Measurements from ENCODE around the gene PIGH.

Gene PIGH

GRCh38 chr14:67573228-67574010, 26.6 kb downstream of the PIGH start:
- no peak for DNase-seq

GRCh38 chr14:67572608-67573007, 27.5 kb downstream of the PIGH start:
- no peak for DNase-seq

- DNase-seq = no peak
Measured at GRCh38 chr14:67571991-67572323, 28.1 kb downstream of the PIGH start.

GRCh38 chr14:67571275-67571990, 28.6 kb downstream of the PIGH start:
- DNase-seq = peak in 1 of 2 experiments; percentile 21

GRCh38 chr14:67570453-67570852, 29.6 kb downstream of the PIGH start:
- DNase-seq = no peak

GRCh38 chr14:67569651-67570290, 30.3 kb downstream of the PIGH start:
- DNase-seq = no peak

- DNase-seq = no peak
Measured at GRCh38 chr14:67569011-67569650, 30.9 kb downstream of the PIGH start.

- DNase-seq = no peak
Measured at GRCh38 chr14:67567654-67568053, 32.4 kb downstream of the PIGH start.

GRCh38 chr14:67566908-67567307, 33.2 kb downstream of the PIGH start:
- no peak for DNase-seq

- DNase-seq = no peak
Measured at GRCh38 chr14:67564236-67564635, 35.8 kb downstream of the PIGH start.

GRCh38 chr14:67562776-67563150, 37.3 kb downstream of the PIGH start:
- DNase-seq = no peak

- DNase-seq = no peak
Measured at GRCh38 chr14:67562025-67562775, 37.9 kb downstream of the PIGH start.

GRCh38 chr14:67559639-67560038, 40.4 kb downstream of the PIGH start:
- no peak for DNase-seq

- no peak for DNase-seq
Measured at GRCh38 chr14:67557656-67558055, 42.4 kb downstream of the PIGH start.

- DNase-seq = no peak
Measured at GRCh38 chr14:67557118-67557517, 43.0 kb downstream of the PIGH start.

- DNase-seq = no peak
Measured at GRCh38 chr14:67556671-67557070, 43.4 kb downstream of the PIGH start.

- DNase-seq = no peak
Measured at GRCh38 chr14:67555518-67556090, 44.5 kb downstream of the PIGH start.

GRCh38 chr14:67554341-67554740, 45.7 kb downstream of the PIGH start:
- no peak for DNase-seq

GRCh38 chr14:67553547-67553946, 46.5 kb downstream of the PIGH start:
- DNase-seq = no peak

GRCh38 chr14:67551940-67552339, 48.1 kb downstream of the PIGH start:
- DNase-seq = no peak

GRCh38 chr14:67551123-67551522, 48.9 kb downstream of the PIGH start:
- DNase-seq = no peak

GRCh38 chr14:67549734-67550133, 50.3 kb downstream of the PIGH start:
- no peak for DNase-seq

Data from cerebellar nuclear complex (tissue), 1 donor.